Prostate gland (tissue), 2 donors: ENCODE data around the gene DBF4B. TPM values are rescaled to one million over a fixed set of nuclear protein-coding genes. Genes with fewer than 3 reads are reported as not detected.
"Not testable (repeated sequence)": the region's sequence is repeated elsewhere in the genome, so short reads cannot be mapped to it uniquely, and the experiment has no call there.

ENCODE experiments used
- DNase-seq: peaks from one replicate; pipeline ENCODE4 v3.0.0-alpha.2; 2019; ENCODE audit warnings: low spot score
- H3K27ac ChIP-seq, 2 donors: fragments of 200-600 bp; sonication (generic); 2 replicates each; pipeline ENCODE4 v1.5.1; 2017 to 2019
- H3K27me3 ChIP-seq: fragments of 200-600 bp; sonication (generic); replicated peaks from 2 replicates; pipeline ENCODE4 v1.5.1; 2019; ENCODE audit not compliant: insufficient read depth
- H3K36me3 ChIP-seq, 2 donors: fragments of 200-600 bp; sonication (generic); 1 replicate in 1 of 2; 2 replicates in 1 of 2; pipeline versions ENCODE4 v1.5.1 to v1.8.1; 2017 to 2019
- H3K4me1 ChIP-seq: fragments of 200-600 bp; sonication (generic); replicated peaks from 2 replicates; pipeline ENCODE4 v1.5.1; 2019
- H3K4me3 ChIP-seq, 2 donors: fragments of 200-600 bp; sonication (generic); 2 replicates each; pipeline ENCODE4 v1.5.1; 2017 to 2019
- H3K9me3 ChIP-seq: fragments of 200-600 bp; sonication (generic); 2 replicates; pipeline ENCODE4 v1.5.1; 2017
- CTCF ChIP-seq, 4 experiments: fragments of 200-600 bp in 2 of 4; fragments of 450-650 bp in 2 of 4; sonication (generic) in 2 of 4; IDR thresholded peaks; 1 replicate in 3 of 4; 2 replicates in 1 of 4; pipeline ENCODE4 v1.5.1; 2016 to 2019; ENCODE audit warnings: antibody characterized with exemption in 4 of 4, mild to moderate bottlenecking in 2 of 4, moderate library complexity in 2 of 4
- POLR2A ChIP-seq: fragments of 450-650 bp; IDR thresholded peaks from one replicate; pipeline ENCODE4 v1.6.1; 2016; ENCODE audit warnings: antibody characterized with exemption, mild to moderate bottlenecking
- POLR2AphosphoS5 ChIP-seq: sonication (generic); formaldehyde crosslinking; IDR thresholded peaks from one replicate; pipeline ENCODE4 v1.6.1; 2017; ENCODE audit warnings: antibody characterized with exemption
- WGBS: methylation state at CpG from one replicate; pipeline ENCODE4 v1.1.5; 2018; 5-methylcytosine and 5-hydroxymethylcytosine counted together
- intact Hi-C: fragments of 100-400 bp; cut with DNase I; formaldehyde crosslinking; loops from one replicate; pipeline ENCODE4 v1.14.2; 2022
- total RNA-seq, 2 donors: library from RNA; depleted of rRNA; stranded (reverse); fragments of >200 nt; gene quantifications; one replicate each; pipeline ENCODE4 v1.1.0, GENCODE V29; 2016

DBF4B gene
- total RNA-seq, 2 donors from 2014 or later, result 5.3 to 20.1 TPM

GRCh38 chr17:44734272-44734671, 25.8 kb downstream of the DBF4B start:
- Histone ChIP-seq H3K4me1 (no peaks in the 10 kb centered on the region), H3K27ac (no peak overlapping the region), H3K27me3 (no peaks in the 10 kb centered on the region), H3K9me3 (no peaks in the 10 kb centered on the region), H3K36me3 (no peaks in the 10 kb centered on the region), H3K4me3 (no peak overlapping the region)
- WGBS, result 77% methylated on average over 2 of the region's 2 CpGs
- DNase-seq, result no peak
- TF ChIP-seq POLR2AphosphoS5 (no peak), CTCF (IDR thresholded peaks at IDR 0.05) (no peak), POLR2A (no peak)
- intact Hi-C loops, result no loop called here

- intact Hi-C loops, result no loop called here
- Histone ChIP-seq H3K36me3 (no peaks in the 10 kb centered on the region), H3K9me3 (no peaks in the 10 kb centered on the region), H3K4me3 (no peak overlapping the region), H3K27ac (no peak overlapping the region), H3K4me1 (no peaks in the 10 kb centered on the region), H3K27me3 (no peaks in the 10 kb centered on the region)
- no peak for DNase-seq
- TF ChIP-seq POLR2AphosphoS5, result no peak
- 87% methylated on average over 12 of the region's 12 CpGs for WGBS
Observed at GRCh38 chr17:44736551-44737240, 28.2 kb downstream of the DBF4B start.

GRCh38 chr17:44738214-44738906, 29.9 kb downstream of the DBF4B start:
- Histone ChIP-seq H3K27ac (no peak overlapping the region), H3K36me3 (no peaks in the 10 kb centered on the region), H3K27me3 (no peaks in the 10 kb centered on the region), H3K9me3 (no peaks in the 10 kb centered on the region), H3K4me1 (no peaks in the 10 kb centered on the region), H3K4me3 (no peak overlapping the region)
- no peak for TF ChIP-seq POLR2AphosphoS5
- no peak for TF ChIP-seq POLR2A
- no peak for TF ChIP-seq CTCF (IDR thresholded peaks at IDR 0.05)
- intact Hi-C loops, result no loop called here
- 87% methylated on average over 3 of the region's 3 CpGs for WGBS
- no peak for DNase-seq

- DNase-seq, result no peak
- Histone ChIP-seq H3K27ac (no peak overlapping the region), H3K9me3 (no peaks in the 10 kb centered on the region), H3K4me3 (no peak overlapping the region), H3K4me1 (no peaks in the 10 kb centered on the region), H3K36me3 (no peaks in the 10 kb centered on the region), H3K27me3 (no peaks in the 10 kb centered on the region)
- intact Hi-C loops, result no loop called here
- 98% methylated on average over 8 of the region's 8 CpGs for WGBS
- TF ChIP-seq POLR2AphosphoS5 (no peak), CTCF (IDR thresholded peaks at IDR 0.05) (no peak), POLR2A (no peak)
Observed at GRCh38 chr17:44741316-44741715, 32.9 kb downstream of the DBF4B start.

GRCh38 chr17:44745301-44745700, 36.8 kb downstream of the DBF4B start:
- H3K9me3 ChIP-seq, result no peaks in the 10 kb centered on the region
- H3K4me1 ChIP-seq, result no peaks in the 10 kb centered on the region
- no peak overlapping the region for H3K4me3 ChIP-seq
- TF ChIP-seq CTCF (IDR thresholded peaks at IDR 0.05), result no peak
- TF ChIP-seq POLR2AphosphoS5, result no peak
- TF ChIP-seq POLR2A, result no peak
- no peaks in the 10 kb centered on the region for H3K27me3 ChIP-seq
- no peaks in the 10 kb centered on the region for H3K36me3 ChIP-seq
- no peak for DNase-seq
- H3K27ac ChIP-seq, result no peak overlapping the region
- intact Hi-C loops, result no loop called here
- 85% methylated on average over 1 of the region's 1 CpG for WGBS

- intact Hi-C loops, H3K36me3 ChIP-seq, DNase-seq, H3K4me3 ChIP-seq, H3K9me3 ChIP-seq, H3K4me1 ChIP-seq, H3K27ac ChIP-seq, H3K27me3 ChIP-seq: not testable (repeated sequence)
- 87% methylated on average over 5 of the region's 5 CpGs for WGBS
Observed at GRCh38 chr17:44745738-44746137, 37.3 kb downstream of the DBF4B start.
